Osteocyte (in vitro differentiated cells): ENCODE data around the gene C1QTNF5. TPM values are rescaled to one million over a fixed set of nuclear protein-coding genes. Genes with fewer than 3 reads are reported as not detected.
A peak's percentile ranks its signal among the peaks of the same experiment; 100 is the strongest.

Experiments used
- DNase-seq: peaks from one replicate; pipeline ENCODE4 v3.0.0; 2021; ENCODE audit warnings: mixed read lengths; ENCODE audit not compliant: unreplicated experiment; ENCODE audit errors: extremely low spot score
- H3K27ac Mint-ChIP-seq: one replicate; pipeline ENCODE4 v1.8.0; 2021; ENCODE audit warnings: mild to moderate bottlenecking, mixed read lengths; ENCODE audit not compliant: unreplicated experiment
- H3K27me3 Mint-ChIP-seq: one replicate; pipeline ENCODE4 v1.8.0; 2021; ENCODE audit warnings: mixed read lengths; ENCODE audit not compliant: unreplicated experiment
- H3K36me3 Mint-ChIP-seq: one replicate; pipeline ENCODE4 v1.8.0; 2021; ENCODE audit warnings: mixed read lengths; ENCODE audit not compliant: unreplicated experiment
- H3K4me1 Mint-ChIP-seq: one replicate; pipeline ENCODE4 v1.8.0; 2021; ENCODE audit warnings: mixed read lengths; ENCODE audit not compliant: unreplicated experiment
- H3K4me3 Mint-ChIP-seq: one replicate; pipeline ENCODE4 v1.8.0; 2021; ENCODE audit warnings: mild to moderate bottlenecking, moderate library complexity, mixed read lengths; ENCODE audit not compliant: unreplicated experiment
- H3K9me3 Mint-ChIP-seq: one replicate; pipeline ENCODE4 v1.8.0; 2021; ENCODE audit warnings: mixed read lengths; ENCODE audit not compliant: unreplicated experiment
- CTCF ChIP-seq: fragments of 200-600 bp; sonication (generic); IDR thresholded peaks from 2 replicates; pipeline ENCODE4 v1.5.0; 2021; ENCODE audit warnings: antibody characterized with exemption, mild to moderate bottlenecking, moderate library complexity
- total RNA-seq: library from RNA; stranded (reverse); gene quantifications from 2 replicates; pipeline ENCODE4 v1.2.1, GENCODE V29; 2021

C1QTNF5 gene
- total RNA-seq, 1 donor from 2014 or later: 8.4 TPM

- no peak for TF ChIP-seq CTCF
- Mint-ChIP-seq H3K36me3 (no peaks in the 10 kb centered on the region), H3K4me1 (peaks cover 8% of the 10 kb centered on the region), H3K9me3 (no peaks in the 10 kb centered on the region), H3K27ac (no peak overlapping the region), H3K27me3 (peaks cover 6% of the 10 kb centered on the region), H3K4me3 (no peak overlapping the region)
- peak; percentile 77 for DNase-seq
These were observed 37.4 kb upstream of the C1QTNF5 start for GRCh38 chr11:119377961-119378667.

- H3K4me1 Mint-ChIP-seq: peaks cover 8% of the 10 kb centered on the region
- H3K4me3 Mint-ChIP-seq: no peak overlapping the region
- no peak for TF ChIP-seq CTCF
- H3K36me3 Mint-ChIP-seq: no peaks in the 10 kb centered on the region
- H3K27me3 Mint-ChIP-seq: peaks cover 6% of the 10 kb centered on the region
- H3K27ac Mint-ChIP-seq: no peak overlapping the region
- peak; percentile 80 for DNase-seq
- H3K9me3 Mint-ChIP-seq: no peaks in the 10 kb centered on the region
These were observed 36.6 kb upstream of the C1QTNF5 start for GRCh38 chr11:119377112-119377901.

GRCh38 chr11:119376197-119376847 lies 35.6 kb upstream of the C1QTNF5 start:
- H3K4me1 Mint-ChIP-seq: peaks cover 8% of the 10 kb centered on the region
- peaks cover 9% of the 10 kb centered on the region for H3K27me3 Mint-ChIP-seq
- no peak for TF ChIP-seq CTCF
- no peak overlapping the region for H3K27ac Mint-ChIP-seq
- H3K4me3 Mint-ChIP-seq: no peak overlapping the region
- H3K36me3 Mint-ChIP-seq: no peaks in the 10 kb centered on the region
- no peaks in the 10 kb centered on the region for H3K9me3 Mint-ChIP-seq
- DNase-seq: peak; percentile 68

GRCh38 chr11:119375337-119376196 lies 34.9 kb upstream of the C1QTNF5 start:
- H3K4me3 Mint-ChIP-seq: no peak overlapping the region
- peaks cover 10% of the 10 kb centered on the region for H3K27me3 Mint-ChIP-seq
- no peak overlapping the region for H3K27ac Mint-ChIP-seq
- no peaks in the 10 kb centered on the region for H3K9me3 Mint-ChIP-seq
- TF ChIP-seq CTCF: no peak
- H3K4me1 Mint-ChIP-seq: peaks cover 3% of the 10 kb centered on the region
- DNase-seq: no peak
- no peaks in the 10 kb centered on the region for H3K36me3 Mint-ChIP-seq
